Lower lobe of right lung (tissue), 2 donors: ENCODE results near the gene FOXC2. TPM values are rescaled to one million over a fixed set of nuclear protein-coding genes. Genes with fewer than 3 reads are reported as not detected.

ENCODE experiments used
- ATAC-seq, 2 donors: fragments of 200-7000 bp; cut with Tn5 transposase; one replicate each; pipeline ENCODE4 v1.9.1; 2020 to 2022; ENCODE audit warnings: mild to moderate bottlenecking in 2 of 2, moderate library complexity in 2 of 2
- DNase-seq: peaks from one replicate; pipeline ENCODE4 v3.0.0-alpha.2; 2020
- H3K27ac ChIP-seq: fragments of 200-600 bp; one replicate; pipeline ENCODE4 v1.8.0; 2022
- H3K27me3 ChIP-seq: fragments of 200-600 bp; one replicate; pipeline ENCODE4 v1.8.0; 2022; ENCODE audit warnings: low read depth
- H3K36me3 ChIP-seq: fragments of 200-600 bp; one replicate; pipeline ENCODE4 v1.8.0; 2022; ENCODE audit warnings: mild to moderate bottlenecking
- H3K4me1 ChIP-seq: fragments of 200-600 bp; one replicate; pipeline ENCODE4 v1.8.0; 2022
- H3K4me3 ChIP-seq: fragments of 200-600 bp; one replicate; pipeline ENCODE4 v1.8.0; 2022; ENCODE audit warnings: mild to moderate bottlenecking
- H3K9me3 ChIP-seq: fragments of 200-600 bp; one replicate; pipeline ENCODE4 v1.8.0; 2022
- CTCF ChIP-seq: fragments of 200-600 bp; IDR thresholded peaks from one replicate; pipeline ENCODE4 v1.8.0; 2022; ENCODE audit warnings: antibody characterized with exemption, mild to moderate bottlenecking
- intact Hi-C: fragments of 100-400 bp; cut with DNase I; formaldehyde crosslinking; loops from one replicate; pipeline ENCODE4 v1.11.0; 2022
- total RNA-seq: library from RNA; stranded (reverse); fragmentation: NEBNext Ultra II Directional; extraction: Animal tissue kit (Norgen Biotek cat#: 25700); gene quantifications from one replicate; pipeline ENCODE4 v1.2.1, GENCODE V29; 2021
- donor health status: DM: no; HTN: yes; CAD: no; lungs with severe emphysema.

The FOXC2 gene
- total RNA-seq, 1 donor from 2014 or later: 1.6 TPM

GRCh38 chr16:86558355-86559193 is 8.1 kb upstream of the FOXC2 start:
- no peak overlapping the region for H3K27ac ChIP-seq
- H3K4me3 ChIP-seq: no peak overlapping the region
- no peaks in the 10 kb centered on the region for H3K9me3 ChIP-seq
- DNase-seq (no peak), ATAC-seq (no peak)
- no peak for TF ChIP-seq CTCF
- peaks cover 14% of the 10 kb centered on the region for H3K4me1 ChIP-seq
- intact Hi-C loops: no loop called here
- no peaks in the 10 kb centered on the region for H3K36me3 ChIP-seq
- peaks cover 4% of the 10 kb centered on the region for H3K27me3 ChIP-seq

GRCh38 chr16:86559802-86560305 is 6.8 kb upstream of the FOXC2 start:
- no peak overlapping the region for H3K27ac ChIP-seq
- intact Hi-C loops: no loop called here
- H3K27me3 ChIP-seq: peaks cover 13% of the 10 kb centered on the region
- H3K36me3 ChIP-seq: no peaks in the 10 kb centered on the region
- TF ChIP-seq CTCF: no peak
- peaks cover 9% of the 10 kb centered on the region for H3K4me1 ChIP-seq
- H3K4me3 ChIP-seq: no peak overlapping the region
- no peaks in the 10 kb centered on the region for H3K9me3 ChIP-seq
- no peak for DNase-seq
- ATAC-seq: no peak

GRCh38 chr16:86562356-86562755 is 4.3 kb upstream of the FOXC2 start:
- TF ChIP-seq CTCF: no peak
- H3K4me3 ChIP-seq: no peak overlapping the region
- H3K4me1 ChIP-seq: peaks cover 9% of the 10 kb centered on the region
- DNase-seq (no peak), ATAC-seq (no peak)
- H3K36me3 ChIP-seq: no peaks in the 10 kb centered on the region
- intact Hi-C loops: no loop called here
- no peak overlapping the region for H3K27ac ChIP-seq
- H3K9me3 ChIP-seq: no peaks in the 10 kb centered on the region
- peaks cover 38% of the 10 kb centered on the region for H3K27me3 ChIP-seq

GRCh38 chr16:86563469-86564345 is 2.9 kb upstream of the FOXC2 start:
- Histone ChIP-seq H3K27ac (no peak overlapping the region), H3K36me3 (no peaks in the 10 kb centered on the region), H3K9me3 (no peaks in the 10 kb centered on the region), H3K4me3 (peak overlapping the region; percentile 17), H3K4me1 (peaks cover 9% of the 10 kb centered on the region), H3K27me3 (peaks cover 50% of the 10 kb centered on the region)
- ATAC-seq (peak; percentile 93 to 97), DNase-seq (peak; percentile 90)
- TF ChIP-seq CTCF: peak; percentile 100
- intact Hi-C loops: no loop called here

GRCh38 chr16:86565181-86565631 is 1.4 kb upstream of the FOXC2 start:
- H3K36me3 ChIP-seq: no peaks in the 10 kb centered on the region
- DNase-seq: no peak
- H3K27me3 ChIP-seq: peaks cover 63% of the 10 kb centered on the region
- ATAC-seq: no peak
- no peaks in the 10 kb centered on the region for H3K9me3 ChIP-seq
- intact Hi-C loops: no loop called here
- H3K27ac ChIP-seq: no peak overlapping the region
- H3K4me3 ChIP-seq: no peak overlapping the region
- H3K4me1 ChIP-seq: peaks cover 9% of the 10 kb centered on the region
- TF ChIP-seq CTCF: no peak
